Measurements from ENCODE around the gene SNRPB2. TPM values are rescaled to one million over a fixed set of nuclear protein-coding genes. Genes with fewer than 3 reads are reported as not detected.

SNRPB2 gene
- total and polyA plus RNA-seq, 2 experiments from 2014 or later: 69.8 to 101 TPM

DNA sequence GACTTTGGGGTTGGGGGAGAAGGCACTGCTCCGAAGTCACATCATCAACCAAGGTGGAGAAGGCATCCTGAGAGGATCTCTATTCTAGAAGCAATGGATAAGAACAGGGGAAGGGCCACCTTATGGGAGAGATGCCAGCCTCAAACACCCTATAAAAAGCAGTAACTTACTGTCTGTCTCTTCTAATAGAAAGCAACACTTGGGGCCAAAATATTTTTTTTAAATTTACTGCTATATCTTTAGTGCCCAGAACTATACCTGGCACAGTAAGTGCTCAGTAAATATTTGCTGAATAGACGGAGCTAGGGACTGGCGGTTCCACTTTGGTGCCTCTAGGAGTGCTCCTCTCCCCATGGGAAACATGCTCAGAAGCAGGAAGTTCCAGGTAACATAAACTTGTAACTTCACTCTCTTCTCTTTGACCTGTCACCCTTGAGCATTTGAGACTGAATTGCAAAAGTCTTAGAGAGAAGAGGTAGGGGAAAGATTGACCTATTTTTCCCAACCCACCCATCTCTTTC lies 17.5 kb downstream of the SNRPB2 start:
- DNase-seq: no peak
- no peaks in the 10 kb centered on the region for H4K20me1 ChIP-seq (ENCODE audit: insufficient read depth)
- no peak overlapping the region for H3K9ac ChIP-seq
- TF ChIP-seq EZH2 (IDR thresholded peaks at IDR 0.05; ENCODE audit: insufficient read depth, poor library complexity, severe bottlenecking): no peak
- no peak for TF ChIP-seq EZH2phosphoT487 (IDR thresholded peaks at IDR 0.05; ENCODE audit: insufficient read depth, low read depth)
- no peak overlapping the region for H3K4me2 ChIP-seq (ENCODE audit: unreplicated experiment)
- peaks cover 22% of the 10 kb centered on the region for H3K27me3 ChIP-seq (replicated peaks; ENCODE audit: insufficient read depth)
- no peaks in the 10 kb centered on the region for H3K4me1 ChIP-seq (ENCODE audit: insufficient read depth)
- no peaks in the 10 kb centered on the region for H3F3A ChIP-seq (ENCODE audit: insufficient read depth)
- H3K36me3 ChIP-seq (ENCODE audit: low read depth): no peaks in the 10 kb centered on the region
- H3K4me3 ChIP-seq: no peak overlapping the region
- H2AFZ ChIP-seq: no peak overlapping the region
- H3K9me2 ChIP-seq (ENCODE audit: insufficient read depth): no peaks in the 10 kb centered on the region
- in situ Hi-C loops (cut with MboI): no loop called here
- H3K9me3 ChIP-seq (ENCODE audit: low read depth): no peaks in the 10 kb centered on the region
- no peaks in the 10 kb centered on the region for H3K79me2 ChIP-seq (ENCODE audit: insufficient read depth)
- H3K27ac ChIP-seq: no peak overlapping the region
- WGBS, 2 experiments (ENCODE audit: low coverage in 1 of 2, low lambda C conversion rate in 2 of 2, missing lambda C conversion rate in 2 of 2): 43 to 47% methylated on average over 3 of the region's 3 CpGs

DNA sequence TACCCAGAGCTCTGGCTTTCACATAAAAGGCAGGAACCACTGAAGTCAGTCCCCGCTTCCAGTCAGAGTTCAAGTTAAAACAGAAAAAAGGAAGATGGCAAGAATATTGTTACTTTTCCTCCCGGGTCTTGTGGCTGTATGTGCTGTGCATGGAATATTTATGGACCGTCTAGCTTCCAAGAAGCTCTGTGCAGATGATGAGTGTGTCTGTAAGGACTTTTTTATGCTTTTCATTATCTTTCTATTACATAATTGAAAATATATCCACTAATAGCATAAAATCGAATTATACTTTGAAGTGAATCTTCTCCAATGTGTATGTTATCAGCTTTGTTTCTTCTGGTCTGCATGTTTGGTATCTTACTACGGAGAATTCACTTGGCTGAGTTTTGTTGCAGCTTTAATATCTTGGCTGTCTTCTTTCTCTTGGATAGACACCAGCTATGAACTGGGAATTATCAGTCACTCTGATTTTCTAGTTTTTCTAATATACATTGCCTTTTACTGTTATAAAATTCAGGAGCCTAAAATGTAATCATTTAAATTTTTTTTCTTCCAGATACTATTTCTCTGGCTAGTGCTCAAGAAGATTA lies 18.6 kb downstream of the SNRPB2 start, which contains the start of gene OTOR:
OTOR (plus strand) TSS at position 51 of the 593 bp plus-strand sequence; CDS start at position 95, 44 bp downstream.
- H3F3A ChIP-seq (ENCODE audit: insufficient read depth): no peaks in the 10 kb centered on the region
- peaks cover 22% of the 10 kb centered on the region for H3K27me3 ChIP-seq (replicated peaks; ENCODE audit: insufficient read depth)
- H3K9me3 ChIP-seq (ENCODE audit: low read depth): no peaks in the 10 kb centered on the region
- H2AFZ ChIP-seq: no peak within 1 kb of the TSS
- H3K4me1 ChIP-seq (ENCODE audit: insufficient read depth): no peaks in the 10 kb centered on the region
- 6 to 8% methylated on average over 5 of the region's 5 CpGs for WGBS, 2 experiments (ENCODE audit: low coverage in 1 of 2, low lambda C conversion rate in 2 of 2, missing lambda C conversion rate in 2 of 2)
- no peak within 1 kb of the TSS for H3K27ac ChIP-seq
- no peak within 1 kb of the TSS for H3K4me3 ChIP-seq
- H3K4me2 ChIP-seq (ENCODE audit: unreplicated experiment): no peak within 1 kb of the TSS
- no peaks in the 10 kb centered on the region for H3K36me3 ChIP-seq (ENCODE audit: low read depth)
- H4K20me1 ChIP-seq (ENCODE audit: insufficient read depth): no peaks in the 10 kb centered on the region
- no peaks in the 10 kb centered on the region for H3K79me2 ChIP-seq (ENCODE audit: insufficient read depth)
- no peak for TF ChIP-seq EZH2phosphoT487 (IDR thresholded peaks at IDR 0.05; ENCODE audit: insufficient read depth, low read depth)
- TF ChIP-seq EZH2 (IDR thresholded peaks at IDR 0.05; ENCODE audit: insufficient read depth, poor library complexity, severe bottlenecking): no peak
- no peak within 1 kb of the TSS for H3K9ac ChIP-seq
- H3K9me2 ChIP-seq (ENCODE audit: insufficient read depth): no peaks in the 10 kb centered on the region
- in situ Hi-C loops (cut with MboI): no loop called here
- no peak for DNase-seq

DNA sequence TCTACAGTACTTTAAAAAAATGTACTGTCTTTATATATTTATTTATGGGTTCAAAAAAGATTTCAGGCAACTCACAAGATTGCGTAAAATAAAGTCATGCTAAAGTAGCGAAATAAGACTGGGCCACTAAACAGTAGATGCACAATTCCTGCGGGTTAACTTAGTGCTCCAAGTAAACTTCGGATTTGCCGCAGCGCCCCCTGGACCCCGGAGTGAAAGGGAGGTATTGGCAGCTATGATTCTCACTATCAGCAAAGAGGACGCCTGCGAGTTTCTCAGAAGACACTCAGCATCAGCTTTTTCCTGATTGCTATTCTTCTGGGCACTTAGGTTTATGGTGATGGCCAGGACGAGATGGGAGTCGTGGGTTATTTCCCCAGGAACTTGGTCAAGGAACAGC lies 19.7 kb downstream of the SNRPB2 start:
- Histone ChIP-seq H3K9ac (no peak overlapping the region), H3K9me3 (ENCODE audit: low read depth) (no peaks in the 10 kb centered on the region), H3K9me2 (ENCODE audit: insufficient read depth) (no peaks in the 10 kb centered on the region), H3K27me3 (replicated peaks; ENCODE audit: insufficient read depth) (peaks cover 22% of the 10 kb centered on the region), H3F3A (ENCODE audit: insufficient read depth) (no peaks in the 10 kb centered on the region), H3K4me3 (no peak overlapping the region), H3K79me2 (ENCODE audit: insufficient read depth) (no peaks in the 10 kb centered on the region), H3K36me3 (ENCODE audit: low read depth) (no peaks in the 10 kb centered on the region), H3K4me2 (ENCODE audit: unreplicated experiment) (no peak overlapping the region), H4K20me1 (ENCODE audit: insufficient read depth) (no peaks in the 10 kb centered on the region), H2AFZ (no peak overlapping the region), H3K4me1 (ENCODE audit: insufficient read depth) (no peaks in the 10 kb centered on the region), H3K27ac (no peak overlapping the region)
- no peak for DNase-seq
- in situ Hi-C loops (cut with MboI): no loop called here
- WGBS, 2 experiments (ENCODE audit: low coverage in 1 of 2, low lambda C conversion rate in 2 of 2, missing lambda C conversion rate in 2 of 2): 42 to 50% methylated on average over 11 of the region's 11 CpGs
- TF ChIP-seq EZH2 (IDR thresholded peaks at IDR 0.05; ENCODE audit: insufficient read depth, poor library complexity, severe bottlenecking) (no peak), EZH2phosphoT487 (IDR thresholded peaks at IDR 0.05; ENCODE audit: insufficient read depth, low read depth) (no peak)

DNA sequence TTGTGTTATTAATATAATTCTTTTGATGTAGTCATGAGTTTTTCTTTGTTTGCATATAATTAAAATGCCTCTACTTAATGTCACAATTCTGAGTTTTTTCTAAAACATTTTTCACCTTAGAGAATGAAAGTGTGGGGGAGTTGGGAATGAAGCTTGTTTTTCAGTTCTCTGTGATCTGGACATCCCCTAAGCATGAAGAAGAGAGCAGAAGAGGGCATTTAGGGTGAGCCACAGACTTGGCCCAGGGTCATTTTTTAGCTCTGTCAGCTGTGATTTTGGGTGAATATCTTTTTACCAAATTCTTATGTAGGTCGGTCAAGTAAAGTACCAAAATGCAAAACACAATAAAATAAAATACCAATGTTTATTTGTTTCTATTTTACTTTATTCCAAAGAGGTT lies 22.3 kb downstream of the SNRPB2 start:
- Histone ChIP-seq H3K4me3 (no peak overlapping the region), H3F3A (ENCODE audit: insufficient read depth) (no peaks in the 10 kb centered on the region), H3K9me2 (ENCODE audit: insufficient read depth) (no peaks in the 10 kb centered on the region), H2AFZ (no peak overlapping the region), H3K27me3 (replicated peaks; ENCODE audit: insufficient read depth) (peaks cover 22% of the 10 kb centered on the region), H3K9ac (no peak overlapping the region), H4K20me1 (ENCODE audit: insufficient read depth) (no peaks in the 10 kb centered on the region), H3K9me3 (ENCODE audit: low read depth) (no peaks in the 10 kb centered on the region), H3K4me1 (ENCODE audit: insufficient read depth) (no peaks in the 10 kb centered on the region), H3K27ac (no peak overlapping the region), H3K79me2 (ENCODE audit: insufficient read depth) (no peaks in the 10 kb centered on the region), H3K36me3 (ENCODE audit: low read depth) (no peaks in the 10 kb centered on the region), H3K4me2 (ENCODE audit: unreplicated experiment) (no peak overlapping the region)
- whole genome bisulfite sequencing, 2 experiments (ENCODE audit: low coverage in 1 of 2, low lambda C conversion rate in 2 of 2, missing lambda C conversion rate in 2 of 2): 3 to 8% methylated on average over 1 of the region's 1 CpG
- TF ChIP-seq EZH2 (IDR thresholded peaks at IDR 0.05; ENCODE audit: insufficient read depth, poor library complexity, severe bottlenecking) (no peak), EZH2phosphoT487 (IDR thresholded peaks at IDR 0.05; ENCODE audit: insufficient read depth, low read depth) (no peak)
- no peak for DNase-seq
- in situ Hi-C loops (cut with MboI): no loop called here
